ENCODE data around the gene ZFYVE9. TPM values are rescaled to one million over a fixed set of nuclear protein-coding genes. Genes with fewer than 3 reads are reported as not detected.
A peak's percentile ranks its signal among the peaks of the same experiment; 100 is the strongest.

ZFYVE9 gene
- total and polyA plus RNA-seq, 2 of the 8 experiments (the other 6 are each of a cell fraction or from before 2014, with no cell fraction given), result 5.8 to 26.5 TPM

DNA sequence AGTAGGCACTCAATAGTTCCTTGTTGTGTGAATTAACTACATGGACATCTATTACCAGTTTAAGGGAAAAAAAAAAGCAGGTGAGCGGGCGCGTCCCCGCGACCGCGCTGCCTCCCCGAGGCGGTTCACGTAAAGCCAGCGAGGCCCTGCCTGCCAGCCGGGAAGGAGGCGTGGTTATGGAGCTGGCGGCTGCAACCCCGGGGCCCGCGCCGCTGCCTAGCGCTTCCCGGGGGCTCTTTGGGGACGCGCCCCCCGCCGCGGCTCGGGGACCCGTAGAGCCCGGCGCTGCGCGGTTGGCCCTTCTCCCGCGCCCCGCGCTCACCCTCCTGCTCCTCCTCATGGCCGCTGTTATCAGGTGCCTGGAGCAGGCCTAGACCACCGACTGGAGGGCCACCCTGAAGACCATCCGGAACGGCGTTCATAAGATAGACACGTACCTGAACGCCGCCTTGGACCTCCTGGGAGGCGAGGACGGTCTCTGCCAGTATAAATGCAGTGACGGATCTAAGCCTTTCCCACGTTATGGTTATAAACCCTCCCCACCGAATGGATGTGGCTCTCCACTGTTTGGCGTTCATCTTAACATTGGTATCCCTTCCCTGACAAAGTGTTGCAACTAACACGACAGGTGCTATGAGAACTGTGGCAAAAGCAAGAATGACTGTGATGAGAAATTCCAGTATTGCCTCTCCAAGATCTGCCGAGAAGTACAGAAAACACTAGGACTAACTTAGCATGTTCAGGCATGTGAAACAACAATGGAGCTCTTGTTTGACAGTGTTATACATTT lies 226.7 kb downstream of the ZFYVE9 start:
- Histone ChIP-seq H4K91ac (replicated peaks; ENCODE audit: insufficient read length, low read length) (no peak overlapping the region), H4K20me1 (replicated peaks in 1 of 2; ENCODE audit: control insufficient read depth in 1 of 2, insufficient read depth in 2 of 2, low read length in 2 of 2) (peaks cover 0 to 3% of the 10 kb centered on the region in 2 experiments), H3K9me3 (ENCODE audit: insufficient read depth in 2 of 2, low read depth in 1 of 2, low read length in 1 of 2) (no peaks in the 10 kb centered on the region), H3K27me3 (replicated peaks in 1 of 4; ENCODE audit: control insufficient read depth in 3 of 4, extremely low read depth in 1 of 4, insufficient read depth in 3 of 4, low read length in 3 of 4) (no peaks in the 10 kb centered on the region), H3K27ac (ENCODE audit: low read depth, low read length) (no peak overlapping the region), H3K4me3 (ENCODE audit: extremely low read depth in 1 of 4, insufficient read depth in 2 of 4, low read depth in 3 of 4, low read length in 4 of 4) (peak overlapping the region; percentile 50 to 67 (median 58)), H2BK12ac (ENCODE audit: low read depth, low read length) (no peak overlapping the region), H3K36me3 (ENCODE audit: control insufficient read depth in 2 of 4, insufficient read depth in 4 of 4, low read length in 3 of 4) (peaks cover 2 to 11% (median 8%) of the 10 kb centered on the region in 4 experiments; a peak in 5 of 8 replicates), H2BK5ac (ENCODE audit: low read depth, low read length) (no peak overlapping the region), H3K4ac (replicated peaks; ENCODE audit: insufficient read length, low read depth, low read length) (no peak overlapping the region), H4K5ac (ENCODE audit: insufficient read length, low read depth, low read length) (no peak overlapping the region), H3K23me2 (ENCODE audit: low read depth, low read length) (peaks cover 12% of the 10 kb centered on the region), H2BK20ac (ENCODE audit: low read length) (no peak overlapping the region), H2BK15ac (ENCODE audit: low read length) (no peak overlapping the region), H3K4me1 (replicated peaks in 1 of 4; ENCODE audit: control insufficient read depth in 3 of 4, insufficient read depth in 4 of 4, low read length in 3 of 4) (peaks cover 0 to 9% (median 5%) of the 10 kb centered on the region in 4 experiments), H3K4me2 (ENCODE audit: insufficient read depth in 1 of 2, low read depth in 2 of 2, low read length in 2 of 2) (peak overlapping the region; percentile 63 to 71), H2AK5ac (ENCODE audit: low read depth, low read length) (no peak overlapping the region), H2BK120ac (replicated peaks; ENCODE audit: low read depth, low read length) (no peak overlapping the region), H3K56ac (replicated peaks; ENCODE audit: insufficient read length, low read depth, low read length) (no peak overlapping the region), H3K18ac (ENCODE audit: extremely low read depth, low read length) (no peak overlapping the region; the same call in 1 of the 2 replicates), H3K23ac (ENCODE audit: insufficient read length) (no peak overlapping the region), H3K79me1 (ENCODE audit: low read depth, low read length) (peaks cover 7% of the 10 kb centered on the region; the same call in 1 of the 2 replicates), H2AFZ (ENCODE audit: low read length) (peak overlapping the region; percentile 71), H3K79me2 (ENCODE audit: control insufficient read depth in 1 of 2, insufficient read depth in 2 of 2, low read length in 2 of 2) (peaks cover 0 to 5% of the 10 kb centered on the region in 2 experiments; a peak in 1 of 4 replicates), H3K14ac (ENCODE audit: insufficient read length) (no peak overlapping the region), H4K8ac (ENCODE audit: extremely low read depth, insufficient read depth, low read length) (peak overlapping the region; percentile 57; the same call in 1 of the 2 replicates), H3K9ac (replicated peaks in 1 of 4; ENCODE audit: extremely low read depth in 1 of 4, low read depth in 3 of 4, low read length in 3 of 4) (peak overlapping the region in 2 of 4 experiments; percentile 10 to 60; a peak in 2 of 7 replicates)
- WGBS, 2 experiments (ENCODE audit: extremely low coverage in 1 of 2, insufficient coverage in 1 of 2, insufficient read length in 1 of 2, insufficient replicate concordance in 2 of 2, low coverage in 1 of 2, low lambda C conversion rate in 2 of 2, missing lambda C conversion rate in 1 of 2), result 6% methylated on average over 51 of the region's 51 CpGs; no CpG with 5 or more reads in 1 of the 2 experiments
- FAIRE-seq, result peak; percentile 19
- DNase-seq (ENCODE audit: low read depth in 1 of 2, low spot score in 2 of 2), result peak in 1 of 2 experiments; percentile 79
- POLR2A ChIA-PET (ENCODE audit: partially characterized antibody), result interaction anchor here (0.6 to 4.0 kb wide), 11 partner anchors 20 to 313 kb away, joined by 3 to 46 read pairs (median 4); partner anchors contain the start of genes ORC1 and PRPF38A
- CTCF ChIA-PET (ENCODE audit: partially characterized antibody), result interaction anchor here (0.6 to 1.3 kb wide), 6 partner anchors 20 to 854 kb away, joined by 3 read pairs; no protein-coding TSS in a partner anchor
- TF ChIP-seq, protein P1, sequence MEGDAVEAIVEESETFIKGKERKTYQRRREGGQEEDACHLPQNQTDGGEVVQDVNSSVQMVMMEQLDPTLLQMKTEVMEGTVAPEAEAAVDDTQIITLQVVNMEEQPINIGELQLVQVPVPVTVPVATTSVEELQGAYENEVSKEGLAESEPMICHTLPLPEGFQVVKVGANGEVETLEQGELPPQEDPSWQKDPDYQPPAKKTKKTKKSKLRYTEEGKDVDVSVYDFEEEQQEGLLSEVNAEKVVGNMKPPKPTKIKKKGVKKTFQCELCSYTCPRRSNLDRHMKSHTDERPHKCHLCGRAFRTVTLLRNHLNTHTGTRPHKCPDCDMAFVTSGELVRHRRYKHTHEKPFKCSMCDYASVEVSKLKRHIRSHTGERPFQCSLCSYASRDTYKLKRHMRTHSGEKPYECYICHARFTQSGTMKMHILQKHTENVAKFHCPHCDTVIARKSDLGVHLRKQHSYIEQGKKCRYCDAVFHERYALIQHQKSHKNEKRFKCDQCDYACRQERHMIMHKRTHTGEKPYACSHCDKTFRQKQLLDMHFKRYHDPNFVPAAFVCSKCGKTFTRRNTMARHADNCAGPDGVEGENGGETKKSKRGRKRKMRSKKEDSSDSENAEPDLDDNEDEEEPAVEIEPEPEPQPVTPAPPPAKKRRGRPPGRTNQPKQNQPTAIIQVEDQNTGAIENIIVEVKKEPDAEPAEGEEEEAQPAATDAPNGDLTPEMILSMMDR (IDR thresholded peaks at IDR 0.05; ENCODE audit: control extremely low read depth in 1 of 3, insufficient read depth in 1 of 3, low read depth in 1 of 3, low read length in 3 of 3), result peak in 2 of 3 experiments; percentile 21 to 28; a peak in 2 of 4 replicates
- no peak for TF ChIP-seq EGR1 (IDR thresholded peaks at IDR 0.05; ENCODE audit: borderline replicate concordance, low read depth, low read length)
- no peak for TF ChIP-seq GTF2F1 (IDR thresholded peaks at IDR 0.05; ENCODE audit: borderline replicate concordance, low read depth, low read length)
- peak; percentile 43 to 56; a peak in 3 of 4 replicates for TF ChIP-seq RAD21 (IDR thresholded peaks at IDR 0.05 in 1 of 2, conservative IDR thresholded peaks at IDR 0.05 in 1 of 2; ENCODE audit: low read depth in 2 of 2, low read length in 2 of 2)
- TF ChIP-seq CBX5 (IDR thresholded peaks at IDR 0.05; ENCODE audit: low read depth, low read length), result no peak
- TF ChIP-seq POLR2A (IDR thresholded peaks at IDR 0.05; ENCODE audit: control extremely low read depth in 1 of 2, low read depth in 2 of 2, low read length in 2 of 2), result peak in 1 of 2 experiments; percentile 45; a peak in 1 of 3 replicates
- TF ChIP-seq SP4 (IDR thresholded peaks at IDR 0.05; ENCODE audit: low read length), result no peak
- TF ChIP-seq EZH2 (IDR thresholded peaks at IDR 0.05; ENCODE audit: low read depth, low read length, severe bottlenecking), result no peak

All from H1 (cell line).